Upper lobe of left lung (tissue), 6 donors: Measurements from ENCODE around the gene CTSH. TPM values are rescaled to one million over a fixed set of nuclear protein-coding genes. Genes with fewer than 3 reads are reported as not detected.

Experiments
- ATAC-seq, 2 donors: fragments of 200-7000 bp; cut with Tn5 transposase; one replicate each; pipeline ENCODE4 v1.9.1; 2022; ENCODE audit warnings: mild to moderate bottlenecking in 2 of 2, moderate library complexity in 2 of 2; ENCODE audit not compliant: low FRiP score in 2 of 2
- DNase-seq, 2 donors: peaks; one replicate each; pipeline ENCODE4 v3.0.0-alpha.2; 2019 to 2020
- H3K27ac ChIP-seq, 4 donors: fragments of 200-600 bp; sonication (generic); one replicate each; pipeline ENCODE4 v1.5.1; 2016 to 2019
- H3K27me3 ChIP-seq, 4 donors: fragments of 200-600 bp; sonication (generic); one replicate each; pipeline ENCODE4 v1.5.1; 2017 to 2019
- H3K36me3 ChIP-seq, 4 donors: fragments of 200-600 bp; sonication (generic); one replicate each; pipeline ENCODE4 v1.5.1; 2016 to 2019
- H3K4me1 ChIP-seq, 4 donors: fragments of 200-600 bp; sonication (generic); one replicate each; pipeline ENCODE4 v1.5.1; 2018 to 2019
- H3K4me3 ChIP-seq, 4 donors: fragments of 200-600 bp; sonication (generic); one replicate each; pipeline ENCODE4 v1.5.1; 2017 to 2019; ENCODE audit warnings: mild to moderate bottlenecking in 2 of 4, moderate library complexity in 1 of 4
- H3K9me3 ChIP-seq, 4 donors: fragments of 200-600 bp; sonication (generic); one replicate each; pipeline ENCODE4 v1.5.1; 2018 to 2019
- CTCF ChIP-seq, 6 experiments: fragments of 450-650 bp in 4 of 6; fragments of 200-600 bp in 2 of 6; sonication (generic) in 2 of 6; IDR thresholded peaks; one replicate each; pipeline ENCODE4 v1.5.1; 2016 to 2019; ENCODE audit warnings: antibody characterized with exemption in 6 of 6
- EP300 ChIP-seq, 4 donors: sonication (generic); formaldehyde crosslinking; IDR thresholded peaks; one replicate each; pipeline ENCODE4 v1.5.1; 2017; ENCODE audit warnings: antibody characterized with exemption in 4 of 4, control low read depth in 2 of 4
- POLR2A ChIP-seq, 4 donors: fragments of 450-650 bp; IDR thresholded peaks; one replicate each; pipeline ENCODE4 v1.5.1; 2016 to 2017; ENCODE audit warnings: antibody characterized with exemption in 4 of 4, mild to moderate bottlenecking in 2 of 4
- POLR2AphosphoS5 ChIP-seq, 2 donors: sonication (generic); formaldehyde crosslinking; IDR thresholded peaks; one replicate each; pipeline ENCODE4 v1.5.1; 2017; ENCODE audit warnings: antibody characterized with exemption in 2 of 2
- WGBS, 2 donors: methylation state at CpG; one replicate each; pipeline ENCODE4 v1.1.5; 2017 to 2018; 5-methylcytosine and 5-hydroxymethylcytosine counted together
- total RNA-seq, 6 donors: library from RNA; depleted of rRNA in 4 of 6; stranded (reverse); fragments of >200 nt in 4 of 6; gene quantifications; one replicate each; pipeline versions ENCODE4 v1.1.0 to v1.2.1, GENCODE V29; 2016 to 2021
- donor health status: DM: no; HTN: no; CAD: no; lungs with moderate emphysema.
- donor health status: DM: no; HTN: yes; CAD: no; lungs with severe emphysema.

CTSH gene
- total RNA-seq, 6 donors from 2014 or later = 699 to 3,907 (median 1,498) TPM

GRCh38 chr15:78921517-78921916 lies 23.3 kb downstream of the CTSH start:
- DNase-seq (no peak), ATAC-seq (no peak)
- Histone ChIP-seq H3K36me3 (peaks cover 41 to 85% (median 72%) of the 10 kb centered on the region in 4 donors), H3K9me3 (no peaks in the 10 kb centered on the region), H3K27ac (no peak overlapping the region), H3K27me3 (no peaks in the 10 kb centered on the region), H3K4me3 (no peak overlapping the region), H3K4me1 (peaks cover 9 to 17% (median 12%) of the 10 kb centered on the region in 4 donors)
- TF ChIP-seq POLR2AphosphoS5 (IDR thresholded peaks at IDR 0.05) = no peak
- TF ChIP-seq CTCF (IDR thresholded peaks at IDR 0.05) = no peak
- TF ChIP-seq POLR2A (IDR thresholded peaks at IDR 0.05) = peak in 1 of 4 donors; percentile 40
- no peak for TF ChIP-seq EP300 (IDR thresholded peaks at IDR 0.05)
- whole genome bisulfite sequencing, 2 donors = 81 to 86% methylated on average over 6 of the region's 6 CpGs

DNA sequence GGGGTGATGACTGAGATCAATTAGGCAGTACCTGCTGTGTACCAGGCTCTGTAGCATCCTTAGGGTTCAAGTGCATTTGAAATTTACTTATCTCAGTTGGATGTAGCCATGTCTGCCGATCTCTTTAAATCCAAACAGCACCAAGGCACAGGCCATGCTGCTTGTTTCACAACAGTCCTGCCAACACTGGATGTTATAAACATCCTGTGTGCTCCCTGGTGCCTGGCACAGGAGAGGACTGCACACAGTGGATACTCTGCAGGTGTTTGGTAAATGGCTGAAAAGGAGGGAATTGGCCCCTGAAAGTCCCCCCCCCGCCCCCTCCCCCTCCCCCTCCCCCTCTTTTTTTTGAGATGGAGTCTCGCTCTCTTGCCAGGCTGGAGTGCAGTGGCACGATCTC lies 27.0 kb downstream of the CTSH start:
- H3K4me1 ChIP-seq = peaks cover 24 to 37% (median 29%) of the 10 kb centered on the region in 4 donors
- ATAC-seq = no peak
- peaks cover 14 to 72% (median 45%) of the 10 kb centered on the region in 4 donors for H3K36me3 ChIP-seq
- DNase-seq = no peak
- peak overlapping the region in 2 of 4 donors; percentile 4 to 23 for H3K27ac ChIP-seq
- WGBS, 2 donors = 54 to 76% methylated on average over 1 to 3 of the region's 4 CpGs
- no peaks in the 10 kb centered on the region for H3K9me3 ChIP-seq
- no peak for TF ChIP-seq POLR2A (IDR thresholded peaks at IDR 0.05)
- no peak for TF ChIP-seq POLR2AphosphoS5 (IDR thresholded peaks at IDR 0.05)
- no peak for TF ChIP-seq CTCF (IDR thresholded peaks at IDR 0.05)
- no peak for TF ChIP-seq EP300 (IDR thresholded peaks at IDR 0.05)
- no peaks in the 10 kb centered on the region for H3K27me3 ChIP-seq
- no peak overlapping the region for H3K4me3 ChIP-seq

DNA sequence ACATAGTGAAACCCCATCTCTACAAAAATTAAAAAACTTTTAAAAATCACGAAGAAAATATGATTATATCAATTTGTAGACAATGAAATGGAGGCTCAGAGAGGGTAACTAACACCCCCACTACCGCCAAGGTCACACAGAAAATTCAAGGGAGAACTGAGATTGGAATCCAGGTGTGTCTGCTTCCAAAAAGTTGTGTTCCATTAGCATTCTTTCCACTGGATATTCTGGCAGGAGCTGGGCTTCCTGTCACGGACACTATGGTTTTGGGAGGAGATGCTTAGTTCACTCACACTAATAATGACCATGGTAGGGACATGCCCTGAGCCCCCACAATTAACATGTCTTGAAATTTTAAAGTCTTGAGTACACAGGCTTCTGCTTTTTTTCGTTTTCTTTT lies 28.8 kb downstream of the CTSH start:
- Histone ChIP-seq H3K27me3 (no peaks in the 10 kb centered on the region), H3K27ac (peak overlapping the region in 2 of 4 donors; percentile 44 to 57), H3K4me1 (peaks cover 24 to 44% (median 36%) of the 10 kb centered on the region in 4 donors), H3K9me3 (no peaks in the 10 kb centered on the region), H3K36me3 (peaks cover 0 to 72% (median 28%) of the 10 kb centered on the region in 4 donors), H3K4me3 (no peak overlapping the region)
- WGBS, 2 donors = 83 to 85% methylated on average over 4 of the region's 4 CpGs
- no peak for DNase-seq
- no peak for ATAC-seq
- TF ChIP-seq CTCF (IDR thresholded peaks at IDR 0.05) (no peak), POLR2A (IDR thresholded peaks at IDR 0.05) (no peak), POLR2AphosphoS5 (IDR thresholded peaks at IDR 0.05) (no peak), EP300 (IDR thresholded peaks at IDR 0.05) (no peak)

- peaks cover 0 to 73% (median 27%) of the 10 kb centered on the region in 4 donors for H3K36me3 ChIP-seq
- no peaks in the 10 kb centered on the region for H3K27me3 ChIP-seq
- peak in 1 of 2 donors; percentile 78 for DNase-seq
- WGBS, 2 donors = 78 to 83% methylated on average over 12 of the region's 12 CpGs
- H3K9me3 ChIP-seq = no peaks in the 10 kb centered on the region
- peak overlapping the region in 3 of 4 donors; percentile 25 to 45 (median 44) for H3K27ac ChIP-seq
- TF ChIP-seq CTCF (IDR thresholded peaks at IDR 0.05) (no peak), POLR2AphosphoS5 (IDR thresholded peaks at IDR 0.05) (no peak), EP300 (IDR thresholded peaks at IDR 0.05) (no peak), POLR2A (IDR thresholded peaks at IDR 0.05) (peak in 1 of 4 donors; percentile 30)
- peak; percentile 76 to 79 for ATAC-seq
- peaks cover 24 to 46% (median 40%) of the 10 kb centered on the region in 4 donors for H3K4me1 ChIP-seq
- no peak overlapping the region for H3K4me3 ChIP-seq
Observed at GRCh38 chr15:78915341-78916087, 29.3 kb downstream of the CTSH start.
